ENCODE measurements around the gene PTS. TPM values are rescaled to one million over a fixed set of nuclear protein-coding genes. Genes with fewer than 3 reads are reported as not detected.

Gene PTS
- total RNA-seq, 1 donor from 2014 or later, result 31.4 TPM

GRCh38 chr11:112280268-112281126 lies 54.3 kb downstream of the PTS start:
- DNase-seq (ENCODE audit: missing footprints), result no peak
- peak; percentile 88 for ATAC-seq
- intact Hi-C loops (cut with DNase I), result loop anchor here (1.0 to 5.0 kb wide), 2 partner anchors 61 to 168 kb away; no protein-coding TSS in a partner anchor

- intact Hi-C loops (cut with DNase I), result loop anchor here (5.0 kb wide), 1 partner anchor 169 kb away; no protein-coding TSS in a partner anchor
- no peak for ATAC-seq
Observed at GRCh38 chr11:112281726-112282125, 55.5 kb downstream of the PTS start.

More at GRCh38 chr11:112281726-112282125, 55.5 kb downstream of the PTS start:
- DNase-seq (ENCODE audit: missing footprints), result no peak

Other genes starting within 250 kb of the PTS start
- 157 TPM for gene DLAT, start 201.0 kb upstream of the PTS start, total RNA-seq
- gene PIH1D2, start 152.4 kb upstream of the PTS start, total RNA-seq, result 1.2 TPM
- 8.1 TPM for gene NKAPD1, start 152.1 kb upstream of the PTS start, total RNA-seq
- 176 TPM for gene TIMM8B, start 139.7 kb upstream of the PTS start, total RNA-seq
- gene SDHD, start 139.6 kb upstream of the PTS start, total RNA-seq, result 281 TPM
- 1.8 TPM for gene IL18, start 62.3 kb upstream of the PTS start, total RNA-seq
- gene TEX12, start 59.1 kb upstream of the PTS start, total RNA-seq, result 0.54 TPM
- gene BCO2, start 50.9 kb upstream of the PTS start, total RNA-seq, result 155 TPM
- gene PLET1, start 34.4 kb downstream of the PTS start, total RNA-seq, result not detected

Data from Right ventricle myocardium inferior (tissue), 1 donor.